Measurements from ENCODE around the gene TBX1. TPM values are rescaled to one million over a fixed set of nuclear protein-coding genes. Genes with fewer than 3 reads are reported as not detected.

The TBX1 gene
- total RNA-seq, 2 experiments from 2014 or later = 0.23 TPM; not detected in 1

DNA sequence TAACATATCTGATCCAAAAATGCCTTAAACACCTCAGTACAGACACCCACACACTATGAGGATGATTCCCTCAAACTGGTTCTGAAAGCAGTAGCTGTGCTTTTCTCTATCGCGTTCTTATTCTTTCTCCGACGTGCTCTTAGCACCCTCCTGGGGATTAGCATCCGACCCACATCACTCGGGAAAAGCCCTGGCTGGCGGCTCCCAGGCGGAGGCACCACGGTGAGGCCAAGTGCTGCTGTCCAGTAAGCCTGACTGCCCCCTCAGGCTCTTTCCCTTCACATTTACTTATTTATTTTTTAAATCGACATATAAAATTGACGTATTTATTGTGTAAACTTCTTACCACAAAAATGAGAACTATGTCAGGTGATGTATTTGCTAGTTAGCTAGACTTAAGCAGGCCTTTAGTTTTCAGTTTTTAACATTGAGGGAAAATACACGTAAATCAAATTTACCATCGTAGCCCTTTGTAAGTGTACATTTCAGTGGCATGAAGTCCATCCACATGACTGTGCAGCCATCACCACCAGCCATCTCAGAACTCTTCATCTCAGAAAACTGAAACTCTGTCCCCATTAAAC lies 19.2 kb downstream of the TBX1 start:
- peak overlapping the region; percentile 69 for H3K27ac ChIP-seq (ENCODE audit: low read depth, low read length, poor library complexity, severe bottlenecking)
- peaks cover 9% of the 10 kb centered on the region; the same call in 1 of the 2 replicates for H3K9me3 ChIP-seq (ENCODE audit: low read length)
- POLR2A ChIA-PET = no interaction called here
- H3K36me3 ChIP-seq (ENCODE audit: insufficient read depth, low read length) = no peaks in the 10 kb centered on the region; the same call in 1 of the 2 replicates
- peaks cover 39% of the 10 kb centered on the region for H3K4me1 ChIP-seq (ENCODE audit: insufficient read depth, low read length, poor library complexity, severe bottlenecking)
- intact Hi-C loops (cut with micrococcal nuclease; ENCODE audit: unreplicated experiment) = loop anchor here (2.0 kb wide), 1 partner anchor 23 kb away; no protein-coding TSS in a partner anchor
- H3K79me2 ChIP-seq (ENCODE audit: insufficient read depth, low read depth, low read length) = no peaks in the 10 kb centered on the region
- peak overlapping the region; percentile 56 for H3K4me2 ChIP-seq (ENCODE audit: low read length)
- TF ChIP-seq EZH2phosphoT487 (IDR thresholded peaks at IDR 0.05; ENCODE audit: borderline replicate concordance, low read depth, low read length) (no peak), CTCF (conservative IDR thresholded peaks at IDR 0.05; ENCODE audit: low read length) (no peak)
- H2AFZ ChIP-seq (ENCODE audit: low read length) = peak overlapping the region; percentile 49; the same call in 1 of the 2 replicates
- H3K4me3 ChIP-seq (ENCODE audit: low read depth, low read length, poor library complexity, severe bottlenecking) = no peak overlapping the region
- H3K9me2 ChIP-seq (ENCODE audit: insufficient read depth, low read length) = no peaks in the 10 kb centered on the region
- no peak for DNase-seq (ENCODE audit: low spot score)
- CTCF ChIA-PET (ENCODE audit: unreplicated experiment) = no interaction called here
- H4K20me1 ChIP-seq (ENCODE audit: insufficient read depth, low read length) = no peaks in the 10 kb centered on the region
- no TSS peak for BruUV-seq (replicated peaks)

GRCh38 chr22:19782533-19782932 lies 22.0 kb downstream of the TBX1 start:
- Histone ChIP-seq H3K4me1 (ENCODE audit: insufficient read depth, low read length, poor library complexity, severe bottlenecking) (peaks cover 25% of the 10 kb centered on the region), H3K9me3 (ENCODE audit: low read length) (peaks cover 9% of the 10 kb centered on the region; the same call in 1 of the 2 replicates), H2AFZ (ENCODE audit: low read length) (no peak overlapping the region), H3K4me3 (ENCODE audit: low read depth, low read length, poor library complexity, severe bottlenecking) (no peak overlapping the region), H3K27ac (ENCODE audit: low read depth, low read length, poor library complexity, severe bottlenecking) (no peak overlapping the region), H3K79me2 (ENCODE audit: insufficient read depth, low read depth, low read length) (no peaks in the 10 kb centered on the region), H4K20me1 (ENCODE audit: insufficient read depth, low read length) (no peaks in the 10 kb centered on the region), H3K36me3 (ENCODE audit: insufficient read depth, low read length) (no peaks in the 10 kb centered on the region; the same call in 1 of the 2 replicates), H3K4me2 (ENCODE audit: low read length) (no peak overlapping the region), H3K9me2 (ENCODE audit: insufficient read depth, low read length) (no peaks in the 10 kb centered on the region)
- no peak for TF ChIP-seq CTCF (conservative IDR thresholded peaks at IDR 0.05; ENCODE audit: low read length)
- TF ChIP-seq EZH2phosphoT487 (IDR thresholded peaks at IDR 0.05; ENCODE audit: borderline replicate concordance, low read depth, low read length) = no peak
- POLR2A ChIA-PET = interaction anchor here (0.6 kb wide), 1 partner anchor 29 kb away, joined by 3 read pairs; no protein-coding TSS in a partner anchor
- BruUV-seq (replicated peaks) = no TSS peak
- DNase-seq (ENCODE audit: low spot score) = no peak
- intact Hi-C loops (cut with micrococcal nuclease; ENCODE audit: unreplicated experiment) = no loop called here
- CTCF ChIA-PET (ENCODE audit: unreplicated experiment) = no interaction called here
